Astrocyte of the cerebellum (primary cell): ENCODE data around the gene MAOB.
"Not testable (repeated sequence)": the region's sequence is repeated elsewhere in the genome, so short reads cannot be mapped to it uniquely, and the experiment has no call there.

ENCODE experiments used
- DNase-seq: peaks from one replicate; pipeline ENCODE4 v3.0.0-alpha.2; 2011; ENCODE audit warnings: low read depth
- H3K4me3 ChIP-seq: 2 replicates; pipeline ENCODE4 v1.5.1; 2011; ENCODE audit warnings: mild to moderate bottlenecking, low read depth, low read length, moderate library complexity
- in situ Hi-C: cut with HindIII; loops from 2 replicates; pipeline ENCODE4 v1.10.0; 2017; ENCODE audit warnings: low sequenced_read_pairs
- TF ChIP-seq, protein P1 (sequence below): IDR thresholded peaks from 2 replicates; pipeline ENCODE4 v1.5.1; 2012; ENCODE audit warnings: low read length, low read depth, moderate library complexity, mild to moderate bottlenecking; ENCODE audit errors: missing control alignments

MAOB gene

GRCh38 chrX:43728966-43729365 lies 153.3 kb downstream of the MAOB start:
- in situ Hi-C loops: no loop called here

GRCh38 chrX:43728002-43728401 lies 154.2 kb downstream of the MAOB start:
- no peak for DNase-seq
- in situ Hi-C loops: no loop called here
- no peak overlapping the region for H3K4me3 ChIP-seq
- TF ChIP-seq, protein P1, sequence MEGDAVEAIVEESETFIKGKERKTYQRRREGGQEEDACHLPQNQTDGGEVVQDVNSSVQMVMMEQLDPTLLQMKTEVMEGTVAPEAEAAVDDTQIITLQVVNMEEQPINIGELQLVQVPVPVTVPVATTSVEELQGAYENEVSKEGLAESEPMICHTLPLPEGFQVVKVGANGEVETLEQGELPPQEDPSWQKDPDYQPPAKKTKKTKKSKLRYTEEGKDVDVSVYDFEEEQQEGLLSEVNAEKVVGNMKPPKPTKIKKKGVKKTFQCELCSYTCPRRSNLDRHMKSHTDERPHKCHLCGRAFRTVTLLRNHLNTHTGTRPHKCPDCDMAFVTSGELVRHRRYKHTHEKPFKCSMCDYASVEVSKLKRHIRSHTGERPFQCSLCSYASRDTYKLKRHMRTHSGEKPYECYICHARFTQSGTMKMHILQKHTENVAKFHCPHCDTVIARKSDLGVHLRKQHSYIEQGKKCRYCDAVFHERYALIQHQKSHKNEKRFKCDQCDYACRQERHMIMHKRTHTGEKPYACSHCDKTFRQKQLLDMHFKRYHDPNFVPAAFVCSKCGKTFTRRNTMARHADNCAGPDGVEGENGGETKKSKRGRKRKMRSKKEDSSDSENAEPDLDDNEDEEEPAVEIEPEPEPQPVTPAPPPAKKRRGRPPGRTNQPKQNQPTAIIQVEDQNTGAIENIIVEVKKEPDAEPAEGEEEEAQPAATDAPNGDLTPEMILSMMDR: no peak

More at GRCh38 chrX:43728966-43729365, 153.3 kb downstream of the MAOB start:
- H3K4me3 ChIP-seq: no peak overlapping the region
- no peak for DNase-seq
- TF ChIP-seq, protein P1: no peak

GRCh38 chrX:43727254-43727653 lies 155.0 kb downstream of the MAOB start:
- DNase-seq, H3K4me3 ChIP-seq, in situ Hi-C loops: not testable (repeated sequence)

DNA sequence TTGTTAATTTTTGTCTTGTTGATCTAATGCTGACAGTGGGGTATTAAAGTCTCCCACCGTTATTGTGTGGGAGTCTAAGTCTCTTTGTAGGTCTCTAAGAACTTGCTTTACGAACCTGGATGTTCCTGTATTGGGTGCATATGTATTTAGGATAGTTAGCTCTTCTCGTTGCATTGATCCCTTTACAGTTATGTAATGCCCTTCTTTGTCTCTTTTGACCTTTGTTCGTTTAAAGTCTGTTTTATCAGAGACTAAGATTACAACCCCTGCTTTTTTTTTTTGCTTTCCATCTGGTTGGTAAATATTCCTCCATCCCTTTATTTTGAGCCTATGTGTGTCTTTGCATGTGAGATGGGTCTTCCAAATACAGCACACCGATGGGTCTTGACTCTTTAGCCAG lies 157.0 kb downstream of the MAOB start:
- H3K4me3 ChIP-seq, in situ Hi-C loops: not testable (repeated sequence)

GRCh38 chrX:43720961-43721360 lies 161.3 kb downstream of the MAOB start:
- no peak for DNase-seq
- TF ChIP-seq, protein P1: no peak
- H3K4me3 ChIP-seq: no peak overlapping the region
- in situ Hi-C loops: no loop called here

More for the DNA sequence above, 157.0 kb downstream of the MAOB start:
- not testable (repeated sequence) for DNase-seq

DNA sequence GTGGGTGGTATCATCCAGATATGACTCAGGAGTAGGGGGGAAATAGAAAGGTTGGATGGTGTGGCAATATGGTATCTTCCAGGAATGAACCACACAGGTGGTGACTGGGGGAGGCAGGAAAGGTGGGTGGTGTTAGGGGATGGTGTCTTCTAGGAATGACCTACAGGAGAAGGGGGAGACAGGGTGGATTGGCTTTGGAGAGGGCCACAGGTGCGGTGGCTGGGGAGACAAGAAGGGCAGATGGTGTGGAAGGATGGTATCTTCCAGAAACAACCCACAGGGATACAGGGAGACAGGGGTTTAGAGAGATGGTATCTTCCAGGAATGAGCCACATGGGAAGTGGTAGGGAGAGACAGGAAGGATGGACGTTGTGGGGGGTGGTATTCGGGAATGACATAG lies 162.2 kb downstream of the MAOB start:
- H3K4me3 ChIP-seq: no peak overlapping the region
- no peak for DNase-seq
- TF ChIP-seq, protein P1: no peak
- in situ Hi-C loops: no loop called here

- no peak for DNase-seq
- in situ Hi-C loops: no loop called here
- H3K4me3 ChIP-seq: no peak overlapping the region
- TF ChIP-seq, protein P1: no peak
Observed at GRCh38 chrX:43718956-43719355, 163.3 kb downstream of the MAOB start.

GRCh38 chrX:43718546-43718945 lies 163.7 kb downstream of the MAOB start:
- TF ChIP-seq, protein P1: no peak
- in situ Hi-C loops: no loop called here

More at GRCh38 chrX:43718546-43718945, 163.7 kb downstream of the MAOB start:
- no peak overlapping the region for H3K4me3 ChIP-seq
- DNase-seq: no peak
